Measurements from ENCODE around the gene EIF5A2.
"Not testable (repeated sequence)": the region's sequence is repeated elsewhere in the genome, so short reads cannot be mapped to it uniquely, and the experiment has no call there.

- TF ChIP-seq EZH2 (IDR thresholded peaks at IDR 0.05; ENCODE audit: insufficient read depth, poor library complexity, severe bottlenecking); EZH2phosphoT487 (IDR thresholded peaks at IDR 0.05; ENCODE audit: insufficient read depth, low read depth): not testable (repeated sequence)
Measured at GRCh38 chr3:170923553-170923952, 15.1 kb upstream of the EIF5A2 start.
